ENCODE results near the gene SENP6.

DNA sequence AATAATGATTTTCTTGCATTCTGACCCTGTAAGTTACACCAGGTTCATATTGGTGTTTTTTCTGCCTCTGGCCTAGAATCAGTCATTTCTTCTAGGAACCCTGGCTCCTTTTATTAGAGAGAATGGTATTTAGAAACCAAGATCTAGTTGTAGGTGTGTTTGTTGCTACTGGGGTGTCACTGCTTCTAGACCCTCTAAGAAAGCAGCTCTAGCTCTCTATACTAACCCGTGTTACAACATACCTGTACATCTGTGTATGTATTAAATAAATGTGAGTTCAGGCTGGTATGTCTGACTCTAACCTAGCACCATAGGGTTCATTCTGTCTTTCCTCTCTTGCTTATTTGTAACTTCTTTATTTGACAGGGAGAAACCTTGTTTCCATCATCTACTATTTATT, 16.8 kb downstream of the SENP6 start:
- TF ChIP-seq STAG1 (CRISPR knock-in tag; IDR thresholded peaks at IDR 0.05; ENCODE audit: borderline replicate concordance) (no peak), HDGF (IDR thresholded peaks at IDR 0.05) (no peak), ZNF57 (CRISPR knock-in tag; IDR thresholded peaks at IDR 0.05) (no peak)
- TF ChIP-seq, protein P1, sequence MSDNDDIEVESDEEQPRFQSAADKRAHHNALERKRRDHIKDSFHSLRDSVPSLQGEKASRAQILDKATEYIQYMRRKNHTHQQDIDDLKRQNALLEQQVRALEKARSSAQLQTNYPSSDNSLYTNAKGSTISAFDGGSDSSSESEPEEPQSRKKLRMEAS (CRISPR knock-in tag; IDR thresholded peaks at IDR 0.05), result no peak
- TF ChIP-seq, protein P2, sequence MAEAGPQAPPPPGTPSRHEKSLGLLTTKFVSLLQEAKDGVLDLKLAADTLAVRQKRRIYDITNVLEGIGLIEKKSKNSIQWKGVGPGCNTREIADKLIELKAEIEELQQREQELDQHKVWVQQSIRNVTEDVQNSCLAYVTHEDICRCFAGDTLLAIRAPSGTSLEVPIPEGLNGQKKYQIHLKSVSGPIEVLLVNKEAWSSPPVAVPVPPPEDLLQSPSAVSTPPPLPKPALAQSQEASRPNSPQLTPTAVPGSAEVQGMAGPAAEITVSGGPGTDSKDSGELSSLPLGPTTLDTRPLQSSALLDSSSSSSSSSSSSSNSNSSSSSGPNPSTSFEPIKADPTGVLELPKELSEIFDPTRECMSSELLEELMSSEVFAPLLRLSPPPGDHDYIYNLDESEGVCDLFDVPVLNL (CRISPR knock-in tag; IDR thresholded peaks at IDR 0.05; ENCODE audit: low read depth), result no peak
- TF ChIP-seq, protein P3, sequence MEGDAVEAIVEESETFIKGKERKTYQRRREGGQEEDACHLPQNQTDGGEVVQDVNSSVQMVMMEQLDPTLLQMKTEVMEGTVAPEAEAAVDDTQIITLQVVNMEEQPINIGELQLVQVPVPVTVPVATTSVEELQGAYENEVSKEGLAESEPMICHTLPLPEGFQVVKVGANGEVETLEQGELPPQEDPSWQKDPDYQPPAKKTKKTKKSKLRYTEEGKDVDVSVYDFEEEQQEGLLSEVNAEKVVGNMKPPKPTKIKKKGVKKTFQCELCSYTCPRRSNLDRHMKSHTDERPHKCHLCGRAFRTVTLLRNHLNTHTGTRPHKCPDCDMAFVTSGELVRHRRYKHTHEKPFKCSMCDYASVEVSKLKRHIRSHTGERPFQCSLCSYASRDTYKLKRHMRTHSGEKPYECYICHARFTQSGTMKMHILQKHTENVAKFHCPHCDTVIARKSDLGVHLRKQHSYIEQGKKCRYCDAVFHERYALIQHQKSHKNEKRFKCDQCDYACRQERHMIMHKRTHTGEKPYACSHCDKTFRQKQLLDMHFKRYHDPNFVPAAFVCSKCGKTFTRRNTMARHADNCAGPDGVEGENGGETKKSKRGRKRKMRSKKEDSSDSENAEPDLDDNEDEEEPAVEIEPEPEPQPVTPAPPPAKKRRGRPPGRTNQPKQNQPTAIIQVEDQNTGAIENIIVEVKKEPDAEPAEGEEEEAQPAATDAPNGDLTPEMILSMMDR (IDR thresholded peaks at IDR 0.05 in 2 of 3, conservative IDR thresholded peaks at IDR 0.05 in 1 of 3; ENCODE audit: insufficient read depth in 2 of 3, low read depth in 1 of 3, low read length in 3 of 3), result no peak

Data from K562 (cell line).